Frontal cortex (tissue), 4 donors: ENCODE measurements around the gene ATP13A4. TPM values are rescaled to one million over a fixed set of nuclear protein-coding genes. Genes with fewer than 3 reads are reported as not detected.
A peak's percentile ranks its signal among the peaks of the same experiment; 100 is the strongest.
"Not testable (repeated sequence)": the region's sequence is repeated elsewhere in the genome, so short reads cannot be mapped to it uniquely, and the experiment has no call there.

Source experiments
- DNase-seq, 2 donors: peaks; one replicate each; pipeline ENCODE4 v3.0.0; 2012; ENCODE audit warnings: low spot score in 2 of 2
- FAIRE-seq: peaks from 2 replicates; lab custom pipeline; 2012; peaks lifted over from hg19 to GRCh38; lab: Jason Lieb, UNC
- total RNA-seq: library from RNA; depleted of rRNA; stranded (reverse); fragments of >200 nt; gene quantifications from one replicate; pipeline ENCODE4 v1.2.3, GENCODE V29; 2014
- donor health status: control.
- donor health status: control.
- donor health status: control.

Gene ATP13A4
- total RNA-seq, 1 donor from 2014 or later, result 10.2 TPM

GRCh38 chr3:193564012-193564411 lies 9.3 kb upstream of the ATP13A4 start:
- FAIRE-seq, result no peak
- no peak for DNase-seq

- DNase-seq, result no peak
- no peak for FAIRE-seq
Observed at GRCh38 chr3:193563426-193563825, 8.7 kb upstream of the ATP13A4 start.

GRCh38 chr3:193560870-193561269 lies 6.2 kb upstream of the ATP13A4 start:
- FAIRE-seq (no peak), DNase-seq (no peak)

- FAIRE-seq, result no peak
Observed at GRCh38 chr3:193560091-193560490, 5.4 kb upstream of the ATP13A4 start.

GRCh38 chr3:193559100-193559499 lies 4.4 kb upstream of the ATP13A4 start:
- FAIRE-seq (no peak), DNase-seq (no peak)

More at GRCh38 chr3:193560091-193560490, 5.4 kb upstream of the ATP13A4 start:
- no peak for DNase-seq

- FAIRE-seq (no peak), DNase-seq (no peak)
Observed at GRCh38 chr3:193556841-193557240, 2.1 kb upstream of the ATP13A4 start.

- DNase-seq, result no peak
Observed at GRCh38 chr3:193553586-193553985, 1.1 kb downstream of the ATP13A4 start.

GRCh38 chr3:193552923-193553322 lies 1.8 kb downstream of the ATP13A4 start:
- DNase-seq (no peak), FAIRE-seq (no peak)

More at GRCh38 chr3:193553586-193553985, 1.1 kb downstream of the ATP13A4 start:
- no peak for FAIRE-seq

- DNase-seq, result peak in 1 of 2 donors; percentile 24
- no peak for FAIRE-seq
Observed at GRCh38 chr3:193548406-193548805, 6.3 kb downstream of the ATP13A4 start.

GRCh38 chr3:193546129-193546528 lies 8.6 kb downstream of the ATP13A4 start:
- FAIRE-seq (no peak), DNase-seq (no peak)

GRCh38 chr3:193545304-193545703 lies 9.4 kb downstream of the ATP13A4 start:
- no peak for FAIRE-seq
- DNase-seq, result no peak

GRCh38 chr3:193544289-193544688 lies 10.4 kb downstream of the ATP13A4 start:
- FAIRE-seq (no peak), DNase-seq (no peak)

- DNase-seq (no peak), FAIRE-seq (no peak)
Observed at GRCh38 chr3:193530231-193531165, 24.2 kb downstream of the ATP13A4 start.

GRCh38 chr3:193526085-193526484 lies 28.6 kb downstream of the ATP13A4 start:
- FAIRE-seq, result not testable (repeated sequence)

GRCh38 chr3:193522473-193522872 lies 32.2 kb downstream of the ATP13A4 start:
- FAIRE-seq, result no peak
- no peak for DNase-seq

More at GRCh38 chr3:193526085-193526484, 28.6 kb downstream of the ATP13A4 start:
- not testable (repeated sequence) for DNase-seq

- FAIRE-seq, result no peak
- DNase-seq, result no peak
Observed at GRCh38 chr3:193520738-193521137, 34.0 kb downstream of the ATP13A4 start.

- DNase-seq (no peak), FAIRE-seq (no peak)
Observed at GRCh38 chr3:193515966-193516365, 38.7 kb downstream of the ATP13A4 start.

GRCh38 chr3:193510154-193510553 lies 44.5 kb downstream of the ATP13A4 start:
- DNase-seq (no peak), FAIRE-seq (no peak)

GRCh38 chr3:193509103-193509965 lies 45.4 kb downstream of the ATP13A4 start:
- no peak for DNase-seq
- no peak for FAIRE-seq

- FAIRE-seq (no peak), DNase-seq (no peak)
Observed at GRCh38 chr3:193508108-193508507, 46.6 kb downstream of the ATP13A4 start.
